HG02588 (cell line): ENCODE measurements around the gene NOP16.

Experiments
- ATAC-seq: cut with Tn5 transposase; IDR thresholded peaks from one replicate; pipeline ENCODE4 v1.9.1; 2021; ENCODE audit warnings: mild to moderate bottlenecking, moderate library complexity; ENCODE audit not compliant: unreplicated experiment

NOP16 gene

DNA sequence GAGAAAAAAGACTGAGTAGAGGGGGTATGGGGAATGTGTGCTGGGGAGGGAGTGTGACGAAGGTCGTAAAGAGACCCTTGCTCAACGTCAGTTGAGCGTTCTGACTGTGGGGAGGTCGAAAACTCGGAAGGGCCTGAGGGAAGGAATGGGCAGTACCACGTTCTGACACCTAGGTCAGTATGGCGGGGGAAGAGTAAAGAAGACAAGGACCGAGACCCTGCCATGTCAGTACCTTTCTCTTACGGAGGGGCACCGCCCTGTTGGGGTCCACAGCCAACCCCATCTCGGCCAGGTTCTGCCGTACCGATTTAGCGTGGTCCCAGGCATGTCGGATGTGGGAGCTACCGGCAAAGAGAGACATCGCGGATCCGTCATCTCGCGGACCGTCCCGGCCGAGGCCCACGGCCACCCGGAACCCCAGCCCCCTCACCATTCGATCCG, 375 bp downstream of the NOP16 start:
- no peak for ATAC-seq

DNA sequence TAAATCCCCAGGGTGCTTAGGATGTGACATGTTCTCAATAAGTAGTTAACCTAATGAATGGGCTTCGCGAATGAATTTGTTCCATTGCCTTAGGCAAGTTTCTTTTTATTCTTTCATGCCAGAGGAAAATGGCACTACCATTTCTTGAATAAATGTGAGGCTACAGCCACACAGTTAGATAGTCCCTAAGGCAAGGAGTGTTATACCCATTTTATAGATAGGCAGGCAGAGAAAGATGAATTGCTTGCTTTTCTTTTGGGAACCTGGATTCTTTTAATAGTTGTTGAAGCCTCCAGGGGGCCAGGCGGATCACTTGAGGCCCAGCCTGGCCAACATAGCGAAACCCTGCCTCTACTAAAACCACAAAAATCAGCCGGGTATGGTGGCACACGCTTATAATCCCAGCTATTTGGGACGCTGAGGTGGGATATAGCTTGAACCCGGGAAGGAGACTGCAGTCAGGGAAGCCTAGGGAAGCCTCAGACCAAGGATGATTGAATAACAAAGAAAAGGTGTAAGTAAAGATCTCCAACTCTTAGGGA, 943 bp downstream of the NOP16 start:
- no peak for ATAC-seq

DNA sequence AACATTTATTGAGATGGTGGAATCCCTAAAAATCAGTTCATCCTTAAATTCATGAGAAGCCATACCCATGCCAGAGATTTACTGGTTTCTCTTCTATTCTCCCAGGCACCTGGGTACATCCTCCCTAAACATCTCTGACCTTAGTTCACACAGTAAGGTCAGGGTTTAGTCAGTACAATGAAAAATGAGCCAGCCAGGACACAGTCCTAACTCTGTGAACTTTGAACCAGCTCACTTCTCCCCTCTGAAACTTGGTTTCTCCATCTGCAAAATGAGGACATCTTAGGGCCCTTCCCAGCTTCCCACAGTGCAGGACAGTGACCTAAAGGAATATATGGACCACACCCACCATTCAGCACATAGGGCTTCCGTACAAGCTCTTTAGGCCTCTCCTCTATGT, 1.9 kb downstream of the NOP16 start:
- no peak for ATAC-seq

DNA sequence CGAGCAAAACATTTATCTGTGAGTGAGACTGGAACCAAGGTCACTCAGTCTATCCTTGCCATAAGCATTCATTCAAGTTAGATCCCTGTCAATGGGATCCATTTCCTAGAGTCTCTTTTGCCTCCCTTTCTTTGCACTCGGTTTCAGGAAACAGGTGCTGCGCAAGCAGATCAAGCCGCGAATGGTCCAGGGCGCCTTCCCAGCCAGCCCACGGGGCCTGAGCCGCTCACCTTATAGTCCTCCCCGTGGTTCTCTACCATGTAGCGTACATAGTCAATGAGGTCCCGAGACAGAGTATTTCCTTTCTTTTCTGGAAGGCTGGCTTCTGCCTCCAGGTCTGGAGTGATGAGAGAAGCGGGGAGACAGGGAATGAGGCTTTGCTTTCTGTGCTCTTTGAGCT, 3.4 kb downstream of the NOP16 start:
- no peak for ATAC-seq

DNA sequence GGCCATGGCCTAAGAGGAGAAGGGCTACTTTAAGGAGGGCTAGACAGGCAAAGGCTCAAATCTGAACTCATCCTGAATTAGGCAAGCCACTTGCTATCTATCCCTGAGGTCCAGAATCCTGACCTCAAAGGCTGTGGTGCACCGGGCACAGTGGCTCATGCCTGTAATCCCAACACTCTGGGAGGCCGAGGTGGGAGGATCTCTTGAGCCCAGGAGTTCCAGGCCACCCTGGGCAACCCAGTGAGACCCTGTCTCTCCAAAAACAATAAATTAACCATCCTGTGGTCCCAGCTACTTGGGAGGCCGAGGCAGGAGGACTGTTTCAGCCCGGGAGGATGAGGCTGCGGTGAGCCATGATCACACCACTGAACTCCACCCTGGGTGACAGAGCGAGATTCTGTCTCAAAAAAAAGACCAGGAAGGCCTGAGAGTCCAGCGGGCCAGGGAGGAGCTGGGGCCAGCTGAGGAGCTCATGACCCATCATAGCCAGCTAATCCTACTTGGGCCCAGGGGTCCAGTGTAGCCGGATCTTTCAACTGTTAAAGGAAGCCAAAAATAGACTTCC, 4.0 kb downstream of the NOP16 start:
- ATAC-seq = no peak

DNA sequence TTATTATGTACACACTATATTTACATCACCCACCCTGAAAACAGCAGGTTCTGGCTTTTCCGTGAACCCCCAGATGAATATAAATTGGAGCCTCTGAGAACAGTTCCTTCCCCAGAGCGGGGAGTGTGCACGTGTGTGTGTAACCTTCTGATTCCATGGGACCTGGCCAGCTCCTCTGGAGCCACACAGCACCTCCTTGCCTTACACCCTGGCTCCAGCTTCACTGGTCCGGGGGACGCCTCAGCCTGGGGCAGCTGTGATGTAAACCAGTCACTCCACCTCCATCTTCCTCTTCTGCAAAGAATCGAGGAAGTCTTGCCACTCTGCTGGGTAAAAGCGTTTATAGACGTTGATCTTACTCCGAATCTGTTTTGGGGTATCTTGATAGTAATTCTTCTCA, 4.4 kb downstream of the NOP16 start:
- ATAC-seq = no peak

DNA sequence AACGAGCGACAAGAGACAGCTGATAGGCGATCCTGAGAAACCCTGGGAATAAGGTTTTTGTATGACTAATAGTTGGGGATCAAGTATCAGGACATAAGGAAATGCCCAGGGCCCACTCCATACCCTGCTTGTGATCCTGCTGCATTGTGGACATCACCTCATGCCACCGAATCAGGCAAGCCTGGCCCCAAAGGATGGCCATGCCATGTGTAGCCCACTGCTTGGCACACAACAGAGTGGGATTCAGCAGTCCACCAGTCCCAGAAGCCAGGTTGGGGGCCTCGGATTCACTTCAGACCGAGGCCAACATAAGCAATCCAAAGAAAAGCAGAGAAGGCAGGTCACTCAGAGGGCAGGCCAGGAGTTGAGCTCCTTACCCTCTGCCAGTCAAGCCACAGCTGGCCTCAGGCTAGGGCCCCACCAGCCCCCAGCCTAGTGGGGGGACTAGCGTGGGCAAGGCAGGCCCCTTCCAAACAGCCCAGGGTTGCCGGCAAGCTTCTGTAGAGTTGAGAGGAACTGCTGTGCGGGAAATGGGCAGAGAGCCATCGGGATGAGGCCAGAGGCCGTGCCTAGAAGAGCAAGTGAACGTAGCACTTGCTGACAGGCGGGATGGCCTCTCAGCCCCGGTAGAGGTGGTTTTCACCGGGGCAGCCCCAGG, 5.0 kb downstream of the NOP16 start:
- no peak for ATAC-seq

DNA sequence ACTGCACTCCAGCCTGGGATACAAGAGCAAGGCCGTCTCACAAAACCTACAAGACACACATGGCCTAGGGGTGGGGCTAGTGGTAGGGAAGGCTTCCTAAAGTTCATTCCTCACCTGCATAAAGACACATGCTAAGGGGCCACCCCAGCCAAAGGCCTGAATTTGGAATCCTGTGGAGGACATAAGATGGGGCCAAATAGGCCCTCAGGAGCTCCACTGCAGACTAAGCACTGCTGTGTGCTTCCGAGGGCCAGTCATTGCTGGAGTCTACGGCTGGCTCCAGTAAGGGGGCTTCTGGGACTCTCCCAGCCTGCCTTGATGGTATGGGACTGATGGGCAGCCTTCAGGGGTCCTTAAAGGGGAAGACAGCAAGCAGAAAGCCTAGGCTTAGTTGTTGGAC, 5.7 kb downstream of the NOP16 start:
- ATAC-seq = no peak

DNA sequence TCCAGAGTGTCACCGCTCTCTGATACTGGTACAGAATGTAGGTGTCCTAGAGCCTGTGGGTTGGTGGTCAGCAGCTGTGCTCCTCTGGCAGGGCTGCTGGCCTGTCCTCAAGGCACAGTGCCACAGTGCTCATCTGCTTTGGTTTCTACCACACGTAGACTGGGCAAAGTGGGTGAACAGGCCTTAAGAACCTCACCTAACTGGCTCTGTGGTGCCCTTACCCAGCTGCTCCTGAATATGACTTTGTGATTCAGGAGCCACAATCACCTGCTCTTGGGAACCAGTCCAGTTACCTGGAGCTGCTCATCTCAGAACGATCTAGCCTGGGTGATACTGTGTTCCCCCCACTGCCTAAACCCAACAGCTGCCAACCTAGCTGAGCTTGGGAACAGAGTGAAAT, 6.4 kb downstream of the NOP16 start:
- no peak for ATAC-seq

DNA sequence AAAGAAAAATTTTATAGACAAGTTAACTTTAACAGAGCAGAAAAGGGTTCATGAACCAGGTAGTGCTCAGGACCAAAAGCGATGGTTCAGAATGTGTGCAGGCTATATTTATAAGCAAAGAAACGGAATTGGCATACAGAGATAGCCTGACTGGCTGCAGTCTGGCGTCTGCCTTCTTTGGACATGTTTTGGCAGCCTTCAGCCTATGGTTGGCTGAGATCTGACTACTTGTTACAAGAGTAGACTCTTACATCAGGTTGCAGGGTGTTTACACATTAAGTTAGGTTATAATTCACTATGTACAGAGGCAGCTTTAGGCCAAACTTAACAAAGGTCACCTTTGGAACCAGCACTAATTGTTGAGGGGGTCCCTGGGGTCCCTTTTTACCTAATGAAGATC, 7.0 kb downstream of the NOP16 start:
- ATAC-seq = no peak

DNA sequence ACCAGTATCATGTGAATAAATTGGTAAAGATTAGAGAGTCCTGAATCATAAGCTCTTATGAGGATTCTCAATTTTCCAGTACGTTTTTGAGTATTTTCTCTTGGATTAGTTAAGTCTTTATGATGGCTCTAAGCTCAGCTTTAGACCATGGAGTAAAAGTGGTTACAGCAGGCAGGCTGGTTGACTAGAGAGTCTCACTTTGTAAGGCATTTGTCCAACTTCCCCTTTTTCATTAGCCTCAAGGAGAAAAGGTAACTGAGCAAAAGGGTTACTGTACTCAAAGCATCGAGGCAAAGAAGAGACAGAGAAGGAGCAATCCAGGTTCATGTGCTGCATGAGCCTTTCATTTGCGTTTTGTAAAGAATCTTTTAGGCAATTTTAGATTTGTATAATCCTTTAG, 8.5 kb downstream of the NOP16 start:
- ATAC-seq = no peak

DNA sequence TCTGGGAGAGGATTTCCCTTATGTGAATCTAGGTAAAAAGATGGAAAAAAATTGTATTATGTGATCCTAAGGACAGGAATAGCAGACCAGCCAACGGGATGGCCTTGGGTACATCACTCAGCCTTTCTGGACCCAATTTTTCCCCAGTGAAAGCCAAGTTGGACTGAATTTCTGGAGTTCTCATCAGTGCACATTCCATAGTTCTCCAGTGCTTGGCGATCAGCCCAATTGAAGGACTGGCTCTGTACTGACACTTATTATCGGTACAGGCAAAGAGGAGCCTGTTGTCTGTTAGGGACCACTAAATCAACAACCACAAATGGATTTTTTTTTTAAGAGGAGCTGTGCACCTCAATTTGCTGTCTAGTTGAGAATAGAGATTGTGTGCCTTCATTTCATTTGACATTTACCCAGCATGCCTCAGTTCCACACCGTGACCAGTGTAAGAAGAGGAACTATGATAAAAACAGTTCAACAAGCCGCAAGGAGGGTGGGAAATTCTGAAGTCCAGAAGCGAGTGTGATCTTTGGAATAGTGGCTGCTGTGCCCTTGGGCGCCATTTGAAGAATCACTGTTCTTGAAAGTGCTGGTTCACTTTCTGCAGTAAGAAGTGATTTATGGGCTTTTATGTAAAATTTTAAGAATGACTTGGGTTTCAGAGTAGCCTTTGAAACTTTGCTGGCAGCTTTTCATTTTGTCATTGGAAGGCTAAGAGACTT, 15.1 kb downstream of the NOP16 start:
- ATAC-seq = no peak

DNA sequence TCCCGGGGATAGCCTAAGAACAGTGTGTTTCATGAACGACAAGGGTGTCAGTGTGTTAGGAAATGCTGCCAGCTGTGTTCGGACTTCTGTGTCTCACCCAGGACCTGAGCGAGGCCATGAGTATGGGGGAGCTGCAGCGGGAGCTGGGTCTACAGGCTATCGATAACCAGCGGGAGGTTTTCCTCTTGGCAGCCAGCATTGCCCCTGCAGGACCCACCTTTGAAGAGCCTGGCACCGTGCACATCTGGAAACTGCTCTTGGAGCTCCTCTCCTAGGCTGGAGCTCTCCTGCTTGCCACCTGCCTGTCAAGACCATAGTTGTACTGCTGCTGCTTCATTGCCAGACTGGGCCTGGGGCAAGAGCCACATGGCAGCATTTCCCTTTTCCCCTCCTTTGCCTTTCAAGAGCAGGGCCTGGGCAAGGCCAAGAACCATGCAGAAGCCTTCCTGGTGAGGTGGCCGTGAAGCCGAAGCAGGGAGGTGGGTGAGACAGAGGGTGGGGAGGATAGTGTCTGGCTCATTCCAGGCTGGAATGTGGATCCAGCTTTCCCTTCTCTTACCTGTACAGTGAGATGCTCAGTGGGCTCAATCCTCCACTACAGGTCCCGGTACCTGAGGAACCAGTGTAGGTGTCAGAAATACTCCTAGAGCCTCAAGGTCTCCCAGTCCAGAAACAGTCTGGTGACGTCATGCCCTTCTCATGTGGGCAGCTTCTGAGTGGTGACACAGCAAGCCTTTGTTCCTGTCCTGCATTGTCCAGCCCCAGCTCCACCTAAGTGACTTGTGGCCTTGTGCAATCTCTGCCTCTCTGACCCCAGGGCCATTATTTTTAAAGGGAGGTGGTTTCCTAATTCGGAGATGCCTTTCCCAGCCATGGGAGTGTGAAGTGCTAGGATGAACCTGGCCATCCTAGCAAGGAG, 16.5 kb downstream of the NOP16 start:
- no peak for ATAC-seq

DNA sequence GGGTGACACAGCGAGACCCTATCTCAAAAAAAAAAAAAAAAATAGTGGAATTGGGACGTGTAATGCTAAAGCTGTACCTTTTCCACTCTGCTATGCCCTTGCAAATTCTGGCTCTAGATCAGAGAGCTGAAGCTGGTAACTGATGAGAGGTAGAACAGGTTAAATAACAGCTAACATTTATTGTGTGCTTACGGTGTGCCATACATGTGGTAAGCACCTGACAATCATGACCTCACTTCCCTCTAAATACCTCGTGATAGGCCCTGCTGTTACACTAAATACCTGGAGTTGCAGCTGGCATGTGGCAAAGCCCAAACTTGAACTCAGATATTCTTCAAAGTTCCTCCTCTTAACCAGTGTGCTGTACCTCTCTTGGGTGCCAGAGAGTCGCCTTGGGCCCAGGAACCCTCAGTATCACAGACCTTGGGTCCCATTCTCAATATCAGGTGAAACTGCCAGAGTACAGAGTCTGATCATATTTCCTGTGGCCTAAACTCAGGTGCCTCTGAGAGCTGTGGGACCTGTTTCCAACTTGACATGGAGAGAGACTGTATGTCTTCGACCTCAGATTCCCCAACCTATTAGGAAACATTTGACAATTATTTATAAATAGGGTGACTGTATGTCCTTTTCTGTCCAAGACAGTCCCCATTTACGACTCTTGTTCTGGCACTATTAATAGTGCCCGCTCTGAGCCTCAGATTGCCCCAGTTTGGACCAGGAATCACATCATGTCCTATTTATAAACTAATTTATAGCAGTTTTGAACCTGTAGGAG, 18.3 kb downstream of the NOP16 start:
- ATAC-seq = no peak

DNA sequence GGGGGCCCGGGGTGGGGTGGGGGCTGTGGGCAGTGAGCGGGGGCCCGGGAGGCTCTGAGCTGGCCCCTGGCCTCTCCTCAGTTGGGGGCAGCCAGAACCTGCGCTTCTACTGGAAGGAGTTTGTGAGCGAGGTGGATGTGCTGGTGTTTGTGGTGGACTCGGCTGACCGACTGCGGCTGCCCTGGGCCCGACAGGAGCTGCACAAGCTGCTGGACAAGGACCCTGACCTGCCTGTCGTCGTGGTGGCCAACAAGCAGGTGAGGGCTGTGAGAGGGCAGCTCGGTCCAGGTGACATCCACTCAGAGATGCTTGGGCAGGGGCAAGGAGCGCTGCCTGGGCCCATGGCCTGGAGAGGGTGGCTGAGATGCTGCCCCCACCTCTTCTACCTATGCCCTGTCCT, 19.7 kb downstream of the NOP16 start:
- ATAC-seq = no peak

DNA sequence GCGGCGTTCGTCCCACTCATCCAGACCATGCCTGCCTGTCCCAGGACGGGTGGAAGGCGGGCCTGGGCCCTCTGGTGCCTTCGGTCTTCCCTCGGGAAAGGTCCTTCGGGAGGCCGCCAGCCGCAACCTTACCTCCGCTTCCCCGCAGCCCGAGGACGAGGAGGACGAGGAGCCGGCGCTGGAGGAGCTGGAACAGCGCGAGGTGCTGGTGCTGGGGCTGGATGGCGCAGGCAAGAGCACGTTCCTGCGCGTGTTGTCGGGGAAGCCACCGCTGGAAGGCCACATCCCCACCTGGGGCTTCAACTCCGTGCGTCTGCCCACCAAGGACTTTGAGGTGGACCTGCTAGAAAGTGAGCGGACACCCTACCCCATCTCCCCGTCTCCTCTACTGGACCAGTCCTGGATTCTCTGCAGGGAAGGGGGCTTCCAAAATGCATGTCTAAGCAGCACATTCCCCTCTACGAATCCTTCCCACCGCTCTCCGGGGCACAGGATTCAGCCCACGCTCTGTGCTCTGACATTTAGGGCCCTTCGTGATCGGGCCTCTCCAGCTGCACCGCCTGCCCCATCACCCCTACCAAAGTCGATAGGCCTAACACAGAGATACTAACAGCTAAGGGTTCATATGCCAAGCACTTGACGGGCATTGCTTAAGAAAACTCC, 22.0 kb downstream of the NOP16 start:
- ATAC-seq = no peak

DNA sequence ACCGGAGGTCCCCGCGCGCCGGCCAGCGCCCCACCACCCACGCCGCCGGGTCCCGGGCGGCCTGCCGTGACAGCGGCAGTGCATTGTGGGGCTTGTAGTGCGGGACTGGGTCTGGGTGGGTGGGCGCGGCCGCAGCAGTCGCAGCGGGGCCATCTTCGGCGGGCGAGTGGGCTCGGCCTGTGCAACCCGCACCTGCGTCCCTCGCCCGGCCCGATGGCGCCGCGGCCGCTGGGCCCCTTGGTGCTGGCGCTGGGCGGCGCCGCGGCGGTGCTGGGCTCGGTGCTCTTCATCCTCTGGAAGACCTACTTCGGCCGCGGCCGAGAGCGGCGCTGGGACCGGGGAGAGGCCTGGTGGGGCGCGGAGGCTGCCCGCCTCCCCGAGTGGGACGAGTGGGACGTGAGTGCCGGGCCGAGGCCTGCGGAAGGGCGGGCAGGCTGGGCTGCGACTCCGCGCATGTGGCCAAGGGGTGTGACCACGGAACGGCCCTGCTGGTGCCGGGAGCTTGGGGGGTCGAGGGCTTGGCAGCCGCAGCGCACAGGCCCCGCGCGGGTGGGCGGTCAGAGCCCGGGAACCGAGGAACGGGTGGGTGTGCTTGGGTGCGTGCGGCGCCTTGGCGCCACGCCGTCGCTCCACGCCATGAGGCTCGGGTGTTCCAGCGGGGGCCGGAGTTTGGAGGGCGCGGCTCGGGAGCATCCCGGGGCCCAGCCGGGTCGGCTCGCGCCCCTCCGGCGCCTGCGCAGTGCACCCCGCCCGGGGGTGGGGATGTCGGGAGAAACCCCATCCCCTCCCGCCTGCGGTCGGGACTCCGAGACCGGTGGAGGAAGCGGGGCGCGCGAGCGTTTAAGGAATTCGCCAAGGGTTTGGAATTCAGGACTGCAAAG, 22.8 kb downstream of the NOP16 start, which contains the start of gene ARL10:
ARL10 (plus strand) TSS at position 137 of the 881 bp plus-strand sequence; CDS start at position 214, 77 bp downstream.
- peak; percentile 35 for ATAC-seq

DNA sequence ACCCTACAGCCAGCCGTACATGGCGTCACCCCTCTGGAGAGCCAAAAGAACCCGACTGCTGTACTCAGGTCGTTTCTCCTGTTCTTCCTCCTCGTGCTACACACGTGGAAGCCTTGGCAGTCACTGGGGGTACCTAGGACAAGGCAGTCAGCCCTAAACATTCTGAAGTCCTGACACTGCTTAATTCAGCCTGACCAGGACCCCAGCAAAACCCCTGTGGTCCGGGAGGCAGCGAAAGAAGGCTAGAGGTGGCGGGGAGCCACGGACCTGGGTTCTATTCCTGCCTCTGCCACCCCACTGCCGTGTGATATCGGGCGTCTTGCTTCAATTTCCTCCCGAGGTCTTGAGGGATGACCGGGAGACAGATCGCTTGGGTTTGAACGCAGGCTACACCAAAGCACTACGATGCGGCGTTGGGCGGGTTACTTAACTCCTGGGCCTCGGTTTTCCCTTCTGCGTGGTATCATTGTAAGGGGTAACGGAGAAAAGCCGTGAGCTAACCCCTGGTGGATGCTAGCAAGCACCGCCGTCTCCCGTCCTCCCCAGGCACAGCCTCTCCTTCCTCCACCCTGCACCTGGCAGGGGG, 23.5 kb downstream of the NOP16 start:
- no peak for ATAC-seq

DNA sequence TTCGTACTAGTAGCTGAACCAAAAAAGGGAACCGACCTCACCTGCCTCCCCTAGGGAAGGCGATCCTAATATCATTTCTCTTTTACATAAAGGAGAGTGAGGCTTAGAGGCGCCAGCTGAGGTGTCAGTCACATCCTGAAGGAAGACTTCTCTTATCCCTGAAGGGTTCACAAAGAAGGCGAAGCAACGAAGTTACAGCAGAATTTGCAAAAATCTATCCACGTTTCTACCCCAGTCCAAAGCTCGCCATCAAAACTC, 26.2 kb downstream of the NOP16 start:
- ATAC-seq = peak; percentile 12
